ENCODE measurements around the gene USP4.
"Not testable (repeated sequence)": the region's sequence is repeated elsewhere in the genome, so short reads cannot be mapped to it uniquely, and the experiment has no call there.

USP4 gene

DNA sequence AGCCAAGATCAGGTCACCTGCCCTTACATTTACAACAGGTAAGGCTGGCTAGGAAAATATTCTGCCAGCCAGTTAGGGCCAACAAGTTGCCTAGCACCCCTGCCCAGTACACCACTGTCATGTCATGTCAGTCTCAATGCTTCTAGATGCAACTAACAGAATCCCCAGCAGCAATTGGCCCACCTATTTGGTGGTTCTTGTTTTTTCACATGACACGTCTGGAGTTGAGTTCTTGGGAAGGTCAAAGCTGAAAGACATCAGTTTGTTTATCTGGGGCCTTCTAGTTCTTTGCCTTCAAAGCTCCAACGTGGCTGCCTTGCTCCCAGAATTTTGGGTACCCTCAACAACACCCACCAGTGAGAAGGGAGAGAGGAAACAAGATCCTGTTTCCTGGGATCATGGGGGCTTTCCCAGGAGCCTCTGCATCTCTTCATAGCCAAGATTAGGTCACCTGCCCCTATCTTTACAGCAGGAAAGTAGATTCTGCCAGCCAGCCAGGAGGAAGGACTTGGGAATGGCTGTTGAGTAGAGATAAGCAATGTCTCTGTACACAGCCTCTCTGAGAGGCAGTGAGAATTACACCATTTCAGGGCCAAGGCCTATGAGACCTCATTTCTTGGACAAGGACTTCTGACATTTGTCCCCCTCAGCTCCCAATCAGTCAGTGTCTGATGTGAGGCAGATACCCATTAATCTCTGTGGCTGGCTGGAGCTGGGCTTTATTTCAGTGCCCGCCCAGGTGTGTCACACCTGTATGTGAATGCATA lies 9.7 kb upstream of the USP4 start:
- no peak for FAIRE-seq

DNA sequence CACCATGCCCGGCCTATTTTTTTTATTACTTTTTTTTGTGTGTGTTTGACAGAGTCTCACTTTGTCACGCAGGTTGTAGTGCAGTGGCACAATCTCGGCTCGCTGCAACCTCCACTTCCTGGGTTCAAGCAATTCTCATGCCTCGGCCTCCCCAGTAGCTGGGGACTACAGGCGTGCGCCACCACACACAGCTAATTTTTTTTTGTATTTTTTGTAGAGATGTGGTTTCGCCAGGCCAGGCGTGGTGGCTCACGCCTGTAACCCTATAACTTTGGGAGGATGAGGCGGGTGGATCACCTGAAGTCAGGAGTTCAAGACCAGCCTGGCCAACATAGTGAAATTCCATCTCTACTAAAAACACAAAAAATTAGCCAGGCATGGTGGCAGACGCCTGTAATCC lies 8.5 kb upstream of the USP4 start:
- not testable (repeated sequence) for FAIRE-seq

DNA sequence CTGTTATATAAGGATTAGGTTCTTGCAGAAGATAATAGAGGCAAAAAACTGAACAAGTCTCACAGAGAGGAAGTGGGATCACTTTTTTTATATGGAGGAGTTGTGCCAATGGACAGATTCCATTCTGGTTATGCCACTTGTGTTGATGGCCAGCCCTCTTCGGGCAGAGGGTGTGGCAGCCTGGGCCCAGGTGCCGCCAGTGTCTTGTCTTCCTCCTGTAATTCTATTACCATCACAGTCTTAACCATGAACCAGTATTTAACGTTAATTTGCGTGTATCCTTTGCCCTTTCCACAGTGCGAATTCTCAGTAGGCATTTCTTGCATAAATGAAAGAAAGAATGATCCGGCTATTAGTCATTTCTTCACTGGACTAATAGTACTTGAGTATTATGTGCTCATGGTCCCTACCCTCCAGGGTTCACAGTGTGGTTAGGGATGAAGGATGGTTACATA lies 7.0 kb upstream of the USP4 start:
- no peak for FAIRE-seq

DNA sequence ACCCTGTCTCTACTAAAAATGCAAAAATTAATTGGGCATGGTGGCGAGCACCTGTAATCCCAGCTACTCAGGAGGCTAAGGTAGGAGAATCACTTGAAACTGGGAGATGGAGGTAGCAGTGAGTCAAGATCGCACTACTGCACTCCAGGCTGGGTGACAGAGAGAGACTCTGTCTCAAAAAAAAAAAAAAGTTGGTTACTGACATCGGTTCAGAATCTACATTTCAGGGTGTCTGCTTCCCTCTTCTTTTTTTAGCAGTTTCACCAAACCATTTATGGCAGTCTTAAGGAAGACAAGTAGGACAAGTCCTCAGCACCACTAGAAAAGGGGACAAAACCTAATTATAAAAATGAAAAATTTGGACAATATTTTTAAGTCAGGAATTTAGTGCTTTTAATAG lies 3.3 kb upstream of the USP4 start:
- FAIRE-seq, result no peak

DNA sequence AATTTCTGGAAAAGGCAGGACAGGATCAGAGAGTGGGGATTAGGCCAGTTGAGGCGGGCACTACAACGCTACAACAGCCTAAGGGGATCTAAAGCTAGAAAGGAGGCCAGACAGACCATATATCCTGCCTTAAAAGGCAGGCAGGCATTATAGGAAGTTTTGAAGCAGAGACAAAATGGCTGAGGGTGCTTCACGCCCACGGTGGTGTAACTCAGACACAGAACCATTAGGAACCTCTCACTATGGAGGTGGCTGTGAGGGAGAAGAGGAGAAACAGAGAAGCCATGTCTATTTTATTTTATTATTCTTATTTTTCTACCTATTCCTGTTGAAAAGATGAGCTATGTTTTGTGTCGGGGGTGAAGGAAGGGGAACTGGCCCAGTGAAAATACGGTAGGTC lies 2.1 kb upstream of the USP4 start:
- no peak for FAIRE-seq

DNA sequence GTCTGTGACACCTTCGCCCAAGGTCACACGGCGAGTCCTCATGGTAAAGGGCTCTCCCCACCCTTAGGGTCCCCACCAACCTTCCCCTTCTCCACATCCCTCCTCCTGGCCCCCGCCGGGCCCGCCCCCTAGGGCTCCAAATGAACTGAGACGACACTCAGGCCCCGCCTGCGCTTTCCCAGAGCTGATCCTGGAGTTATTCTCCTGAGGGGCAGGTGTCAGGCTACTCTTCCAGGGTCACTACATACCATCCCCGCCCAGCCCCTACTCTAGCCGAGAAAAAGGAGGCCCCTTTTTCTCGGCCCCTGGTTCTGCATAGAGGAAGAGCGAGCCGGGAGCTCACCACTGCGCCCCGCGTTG lies 292 bp downstream of the USP4 start:
- FAIRE-seq, result no peak

DNA sequence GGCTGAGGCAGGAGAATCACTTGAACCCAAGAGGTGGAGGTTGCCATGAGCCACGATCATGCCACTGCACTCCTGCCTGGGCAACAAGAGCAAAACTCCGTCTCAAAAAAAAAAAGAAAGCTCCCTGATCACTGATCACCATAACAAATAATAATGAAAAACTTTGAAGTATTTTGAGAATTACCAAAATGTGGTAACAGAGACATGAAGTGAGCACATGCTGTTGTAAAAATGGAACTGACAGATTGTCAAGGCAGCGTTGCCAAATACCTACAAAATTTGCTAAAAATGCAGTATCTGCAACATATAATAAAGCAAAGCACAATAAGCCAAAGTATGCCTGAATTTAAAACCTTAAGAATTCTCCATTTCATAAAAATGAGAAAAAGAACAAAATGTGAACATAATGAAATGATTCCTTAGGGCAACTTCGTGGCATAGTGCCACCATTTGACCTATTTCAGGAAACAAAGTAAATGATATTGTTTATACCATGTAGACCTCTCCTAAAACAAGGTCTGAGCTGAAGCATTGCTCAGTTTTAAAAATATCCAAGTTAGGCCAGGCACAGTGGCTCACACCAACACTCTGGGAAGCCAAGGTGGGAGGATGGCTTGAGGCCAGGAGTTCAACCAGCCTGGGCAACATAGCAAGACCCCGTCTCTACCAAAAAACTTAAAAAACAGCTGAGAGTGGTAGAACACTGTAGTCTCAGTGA lies 5.8 kb downstream of the USP4 start:
- FAIRE-seq, result no peak

DNA sequence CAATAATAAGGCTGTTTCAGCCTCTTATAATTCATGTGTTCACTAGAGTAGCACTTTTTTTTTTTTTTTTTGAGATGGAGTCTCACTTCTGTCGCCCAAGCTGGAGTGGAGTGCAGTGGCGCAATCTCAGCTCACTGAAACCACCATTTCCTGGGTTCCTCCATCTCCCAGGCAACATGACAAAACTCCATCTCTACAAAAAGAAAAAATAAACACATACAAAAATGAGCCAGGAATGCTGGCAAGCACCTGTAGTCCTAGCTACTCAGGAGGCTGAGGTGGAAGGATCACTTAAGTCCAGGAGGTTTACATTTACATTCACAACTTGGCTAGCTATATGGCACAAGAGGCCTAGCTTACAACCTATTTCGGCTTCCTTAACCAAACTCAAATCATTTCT lies 6.8 kb downstream of the USP4 start:
- FAIRE-seq, result no peak

DNA sequence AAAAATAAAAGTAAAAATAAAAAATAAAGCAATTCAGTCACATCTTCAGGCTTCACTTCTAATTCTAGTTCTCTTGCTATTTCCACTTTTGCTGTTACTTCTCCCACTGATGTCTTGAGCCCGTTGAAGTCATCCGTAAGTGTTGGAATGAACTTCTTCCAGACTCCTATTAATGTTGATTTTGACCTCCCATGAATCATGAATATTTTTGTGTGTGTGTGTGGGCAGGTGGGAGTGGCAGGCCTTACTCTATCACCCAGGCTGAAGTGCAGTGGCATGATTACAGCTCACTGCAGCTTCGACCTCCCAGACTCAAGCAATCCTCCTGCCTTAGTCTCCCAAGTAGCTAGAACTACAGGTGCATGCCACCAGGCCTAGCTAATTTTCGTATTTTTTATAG lies 10.7 kb downstream of the USP4 start:
- no peak for FAIRE-seq

DNA sequence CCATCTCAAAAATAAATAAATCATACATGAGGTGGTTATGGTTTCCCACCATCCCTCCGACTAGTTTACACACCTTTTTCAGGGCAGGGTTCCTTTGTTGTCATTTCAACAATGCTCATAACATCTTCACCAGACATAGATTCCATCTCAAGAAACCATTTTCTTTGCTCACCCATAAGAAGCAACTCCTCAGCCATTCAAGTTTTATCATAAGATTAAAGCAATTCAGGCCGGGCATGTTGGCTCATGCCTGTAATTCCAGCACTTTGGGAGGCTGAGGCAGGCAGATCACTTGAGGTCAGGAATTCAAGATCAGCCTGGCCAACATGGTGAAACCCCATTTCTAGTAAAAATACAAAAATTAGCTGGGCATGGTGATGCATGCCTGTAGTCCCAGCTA lies 11.5 kb downstream of the USP4 start:
- not testable (repeated sequence) for FAIRE-seq

DNA sequence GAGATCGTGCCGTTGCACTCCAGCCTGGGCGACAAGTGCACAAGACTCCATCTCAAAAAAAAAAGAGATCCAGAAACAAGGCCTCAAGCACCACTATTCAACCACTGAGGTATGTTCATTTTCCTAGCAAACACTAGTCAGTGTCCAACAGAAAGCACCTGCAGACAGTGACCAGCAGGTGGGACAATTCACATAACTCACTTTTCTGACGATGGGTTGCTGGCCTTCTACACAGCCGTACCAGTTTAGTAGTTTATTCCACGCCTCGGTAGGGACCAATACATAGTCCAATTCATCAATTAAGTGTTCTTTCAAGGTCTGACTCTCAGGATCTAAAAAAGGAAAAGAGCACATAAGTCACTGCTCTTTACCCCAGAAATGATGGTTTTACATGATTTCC lies 12.4 kb downstream of the USP4 start:
- no peak for FAIRE-seq

DNA sequence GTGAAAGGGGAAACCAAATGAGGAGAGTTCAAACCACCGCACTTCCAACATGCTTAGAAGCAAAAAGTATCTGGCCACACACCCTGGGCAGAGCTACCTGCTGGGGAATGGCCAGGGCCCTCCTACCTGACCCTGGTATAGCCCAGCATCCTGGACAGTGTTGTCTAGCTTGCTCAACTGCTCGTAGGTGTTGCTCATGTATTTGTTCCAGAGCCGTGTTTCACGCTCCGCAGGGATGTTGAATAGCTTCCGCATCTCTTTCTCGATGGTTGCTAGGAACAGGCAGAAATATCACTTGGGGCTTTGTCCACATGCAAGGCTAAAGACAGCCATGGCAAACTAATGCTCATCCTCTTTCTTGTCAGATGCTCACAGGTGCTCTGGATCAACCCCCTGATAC lies 15.1 kb downstream of the USP4 start:
- FAIRE-seq, result no peak

DNA sequence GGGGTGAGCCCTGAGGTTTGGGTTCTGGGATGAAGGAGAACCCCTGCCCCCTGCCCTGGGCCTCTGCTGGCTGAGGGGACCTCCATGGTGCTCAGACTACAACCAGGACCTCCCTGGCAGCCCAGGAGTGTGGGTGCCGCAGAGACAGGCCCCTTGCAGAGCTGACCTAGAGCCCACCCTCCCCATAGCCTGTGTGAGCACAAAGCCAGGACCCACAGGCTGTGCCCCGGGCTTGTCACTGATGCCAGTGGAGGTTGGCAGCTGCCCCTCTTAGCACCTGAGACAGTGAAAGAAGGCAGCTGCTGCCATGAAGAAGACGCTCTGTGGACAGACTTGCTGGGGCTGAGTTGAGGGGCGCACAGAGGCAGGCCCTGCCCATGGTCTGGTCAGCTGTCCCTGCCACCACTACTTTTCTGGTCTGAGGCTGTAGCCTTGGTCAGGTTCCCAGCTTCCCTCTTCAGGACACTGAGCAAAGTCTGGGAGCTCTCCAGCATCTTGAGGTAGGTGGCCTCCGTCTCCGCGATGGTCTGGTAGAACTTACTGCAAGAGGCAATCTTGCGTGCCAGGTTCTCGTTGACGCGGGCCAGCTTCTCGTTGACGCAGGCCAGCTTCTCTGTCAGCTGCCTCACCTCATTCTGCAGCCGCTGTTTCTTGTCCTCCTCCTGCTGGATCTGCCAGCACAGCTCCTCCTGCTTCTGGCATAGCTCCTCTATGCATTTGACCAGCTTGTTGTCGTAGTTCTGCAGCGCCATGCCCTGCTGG lies 23.0 kb downstream of the USP4 start:
- FAIRE-seq, result no peak

DNA sequence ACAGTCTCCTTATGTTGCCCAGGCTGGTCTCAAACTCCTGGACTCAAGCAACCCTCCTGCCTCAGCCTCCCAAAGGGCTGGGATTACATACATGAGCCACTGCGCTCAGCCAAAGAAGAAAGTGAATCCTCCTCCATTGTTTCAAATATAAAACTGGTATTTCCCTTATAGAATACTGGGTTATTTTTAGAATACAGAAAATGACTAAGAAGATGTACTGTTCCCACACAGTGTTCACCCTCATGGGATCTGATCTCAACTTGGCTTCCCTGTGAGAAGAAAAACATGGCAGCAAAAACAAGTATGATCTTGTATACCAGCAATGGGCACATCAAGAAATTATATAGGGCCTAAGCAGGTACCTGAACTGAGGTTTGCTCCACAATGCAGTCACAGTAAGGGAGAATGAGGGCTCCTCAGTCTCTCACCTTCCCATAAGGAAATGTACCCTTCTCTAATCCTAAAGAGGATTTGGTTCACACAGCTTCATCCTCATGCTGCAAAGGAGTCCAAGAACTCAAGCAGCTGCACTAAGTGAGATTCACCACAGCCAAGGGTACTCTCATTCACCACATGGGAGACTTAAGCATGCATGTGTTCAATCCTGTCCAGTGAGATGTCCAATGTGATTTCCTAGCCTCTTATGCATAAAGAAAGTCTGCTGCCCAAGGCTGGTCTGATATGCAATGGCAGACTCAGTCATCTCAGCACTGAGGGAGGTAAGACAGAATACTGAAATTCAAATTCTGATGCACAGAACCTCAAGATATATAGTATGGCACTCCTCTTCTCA lies 25.8 kb downstream of the USP4 start:
- no peak for FAIRE-seq

DNA sequence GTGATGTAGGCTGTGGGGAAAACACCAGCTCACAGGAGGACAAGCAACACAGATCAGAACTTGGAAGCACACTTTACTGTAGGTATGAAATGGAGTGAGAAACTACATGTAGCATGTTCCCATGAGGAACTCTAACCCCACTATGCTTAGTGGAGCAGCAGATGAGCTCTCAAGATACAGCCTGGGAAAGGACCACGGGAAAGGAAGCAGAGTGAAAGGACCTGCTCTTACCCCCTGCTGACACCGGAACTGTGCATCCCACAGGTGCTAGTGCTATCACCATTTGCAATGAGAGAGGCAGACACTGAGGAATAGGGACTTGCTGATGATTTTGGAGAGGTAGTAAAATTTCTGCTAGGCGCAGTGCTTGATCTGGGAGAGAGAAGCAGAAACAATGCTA lies 28.6 kb downstream of the USP4 start:
- no peak for FAIRE-seq

DNA sequence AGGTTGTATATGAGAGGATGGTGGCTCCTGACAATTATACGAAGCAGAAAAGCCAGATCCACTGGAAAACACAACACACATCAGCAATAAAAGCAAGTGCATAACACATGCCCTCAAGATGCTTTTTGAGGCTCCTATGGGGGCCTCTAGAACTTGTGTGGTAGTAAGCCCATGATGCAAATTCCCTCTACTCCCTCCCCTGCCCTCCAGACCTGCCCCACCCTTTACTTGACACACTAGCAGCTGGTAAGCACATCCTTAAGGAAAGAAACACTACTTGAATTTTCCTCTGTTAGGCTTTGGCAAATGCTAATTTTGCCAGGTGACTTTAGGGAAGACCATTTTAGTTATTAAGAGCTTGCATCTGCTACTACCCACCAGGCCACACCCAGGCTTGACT lies 29.2 kb downstream of the USP4 start:
- no peak for FAIRE-seq

DNA sequence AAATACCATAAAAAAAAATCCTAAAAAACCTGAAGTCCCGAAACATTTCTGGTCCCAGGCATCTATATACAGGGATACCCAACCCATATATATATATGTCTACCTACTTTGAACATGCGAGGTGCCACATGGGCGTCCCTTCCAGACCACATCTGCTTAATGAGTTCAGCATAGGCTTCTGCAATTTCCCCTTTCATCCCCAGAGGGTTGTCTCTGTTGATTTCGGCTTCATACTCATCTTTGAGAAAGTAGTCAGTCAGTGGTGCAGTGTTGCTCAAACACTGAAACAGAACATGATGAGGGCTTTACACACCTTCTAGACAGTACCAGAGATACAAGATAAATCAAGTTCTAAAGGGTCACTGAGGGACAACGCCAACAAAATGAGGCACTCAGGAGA lies 34.2 kb downstream of the USP4 start:
- no peak for FAIRE-seq

DNA sequence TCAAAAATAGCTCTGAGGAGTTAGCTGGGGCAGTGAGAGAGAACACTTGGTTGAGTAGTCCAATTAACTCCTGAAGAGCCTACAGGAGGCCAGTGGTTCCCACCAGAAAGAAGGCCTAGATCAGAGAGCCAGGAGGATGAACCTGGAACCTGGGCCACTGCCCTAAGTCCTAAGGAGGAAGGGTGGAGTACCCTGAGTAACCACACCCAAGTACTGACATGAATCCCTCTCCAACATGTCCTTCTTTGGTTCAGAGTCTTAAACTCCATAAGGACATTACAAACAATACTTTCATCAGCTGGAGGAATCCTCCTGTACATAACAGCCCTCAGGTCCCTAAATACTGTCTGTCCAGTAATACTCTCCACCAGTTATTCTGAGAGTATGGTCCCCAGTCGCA lies 37.2 kb downstream of the USP4 start:
- FAIRE-seq, result no peak

DNA sequence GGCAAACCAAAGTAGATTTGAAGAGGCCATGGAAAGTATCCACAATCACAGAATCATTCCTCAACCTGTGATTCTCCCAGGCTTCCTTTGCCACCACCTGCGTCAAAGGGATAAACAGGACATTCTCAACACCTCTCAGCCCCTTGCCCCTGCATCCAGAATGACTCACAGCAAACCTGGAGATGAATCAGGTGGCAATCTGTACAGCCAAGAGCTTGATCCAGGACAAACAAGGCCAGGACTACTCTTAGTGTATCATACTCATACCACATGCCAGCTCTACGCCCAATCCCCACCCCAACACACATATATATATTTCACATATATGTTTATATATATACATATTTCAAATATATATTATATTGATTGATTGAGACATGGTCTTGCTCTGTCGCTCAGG lies 39.3 kb downstream of the USP4 start:
- no peak for FAIRE-seq

DNA sequence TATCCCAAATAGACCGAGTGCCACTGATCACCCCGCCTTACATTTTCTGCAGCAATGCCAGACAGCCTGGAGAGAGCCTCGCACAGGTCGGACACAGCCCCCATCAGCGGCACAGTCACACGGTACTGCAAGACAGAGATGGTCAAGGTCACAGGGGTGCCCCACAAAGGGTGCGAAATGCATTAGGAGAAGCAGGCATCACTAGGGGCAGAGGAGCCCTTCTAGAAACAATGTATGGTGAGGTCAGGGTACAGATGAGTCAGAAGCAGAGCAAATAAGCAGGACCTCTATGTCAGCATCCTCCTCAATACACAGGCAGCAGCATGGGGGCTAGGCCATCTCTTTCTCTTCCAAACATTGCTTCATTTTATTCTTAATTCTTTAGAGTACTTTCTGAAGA lies 41.3 kb downstream of the USP4 start:
- FAIRE-seq, result no peak

DNA sequence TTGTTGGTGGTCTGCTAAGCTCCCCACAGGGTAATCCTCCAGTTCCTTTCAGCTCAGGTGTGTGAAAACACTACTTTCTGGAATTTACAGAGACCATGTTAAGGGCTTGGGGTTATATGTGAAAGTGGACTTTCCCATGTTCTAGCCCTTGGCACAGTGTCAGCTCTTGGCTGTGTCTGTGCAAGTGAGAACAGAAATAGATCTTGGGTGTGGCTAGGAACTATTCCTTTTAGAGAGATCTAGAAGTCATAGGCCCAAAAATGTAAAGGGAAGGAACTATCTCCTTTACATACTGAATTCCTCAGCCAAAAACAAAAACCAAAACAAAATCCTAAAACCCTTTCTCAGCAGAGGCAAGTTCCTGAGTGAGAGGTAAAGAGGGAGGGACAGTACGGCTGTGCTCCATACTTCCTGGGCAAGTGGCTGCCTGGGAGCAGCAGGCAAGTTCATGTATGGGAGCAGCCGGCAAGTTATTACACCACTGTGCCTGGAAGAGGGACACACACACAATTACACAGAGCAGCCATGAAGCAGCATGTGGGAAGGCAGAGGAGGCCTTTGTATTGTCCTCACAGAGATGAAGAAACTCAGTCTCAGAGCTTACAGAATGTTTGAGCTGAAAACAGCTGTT lies 43.0 kb downstream of the USP4 start:
- FAIRE-seq, result no peak

DNA sequence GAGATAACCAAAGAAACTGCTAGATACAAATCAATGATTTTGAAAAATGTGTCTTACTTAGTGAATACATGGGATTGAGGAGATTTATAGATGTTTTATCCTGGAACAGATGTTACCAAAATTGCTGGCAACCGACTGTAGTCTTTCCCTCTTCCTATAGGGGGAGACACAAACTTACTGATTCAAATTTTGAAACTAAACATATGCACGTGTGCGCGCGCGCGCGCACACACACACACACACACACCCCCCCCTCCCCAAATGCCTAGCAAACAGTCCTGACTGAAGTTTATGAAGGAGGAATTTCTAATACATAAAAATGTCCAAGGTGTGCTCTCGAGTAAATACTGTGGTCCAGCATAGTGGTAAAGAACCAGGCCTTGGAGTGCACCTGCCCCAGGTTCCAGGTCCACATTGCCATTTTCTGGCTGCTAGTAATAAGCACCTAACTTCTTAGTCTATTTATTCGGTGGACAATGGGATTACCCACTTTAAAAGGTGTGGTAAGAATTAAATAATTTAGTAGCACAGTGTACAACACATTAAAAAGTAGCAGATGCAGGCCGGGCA lies 44.3 kb downstream of the USP4 start:
- FAIRE-seq, result no peak

All from A204.1 (cell line).